Middle frontal gyrus (tissue), 1 donor: ENCODE results near the gene MAP4.
"Not testable (repeated sequence)": the region's sequence is repeated elsewhere in the genome, so short reads cannot be mapped to it uniquely, and the experiment has no call there.

Experiments used
- DNase-seq: peaks from one replicate; pipeline ENCODE4 v3.0.0-alpha.2; 2015; ENCODE audit warnings: low spot score; ENCODE audit errors: extremely low spot score

The MAP4 gene

DNA sequence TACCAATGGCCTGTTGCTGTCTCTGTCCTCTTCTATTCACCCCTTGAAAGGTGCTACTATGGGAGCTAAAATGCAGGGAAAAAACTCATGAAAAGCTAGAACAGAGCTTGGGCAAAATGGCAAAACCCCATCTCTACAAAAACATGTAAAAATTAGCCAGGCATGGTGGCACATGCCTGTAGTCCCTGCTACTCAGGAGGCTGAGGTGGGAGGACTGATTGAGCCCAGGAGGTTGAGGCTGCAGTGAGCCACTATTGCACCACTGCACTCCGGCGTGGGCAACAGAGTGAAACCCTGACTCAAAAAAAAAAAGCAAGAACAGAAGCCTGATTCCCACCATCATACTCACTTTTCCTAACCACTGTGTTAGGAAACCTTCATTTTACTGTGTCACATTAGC lies 1.9 kb downstream of the MAP4 start:
- no peak for DNase-seq

DNA sequence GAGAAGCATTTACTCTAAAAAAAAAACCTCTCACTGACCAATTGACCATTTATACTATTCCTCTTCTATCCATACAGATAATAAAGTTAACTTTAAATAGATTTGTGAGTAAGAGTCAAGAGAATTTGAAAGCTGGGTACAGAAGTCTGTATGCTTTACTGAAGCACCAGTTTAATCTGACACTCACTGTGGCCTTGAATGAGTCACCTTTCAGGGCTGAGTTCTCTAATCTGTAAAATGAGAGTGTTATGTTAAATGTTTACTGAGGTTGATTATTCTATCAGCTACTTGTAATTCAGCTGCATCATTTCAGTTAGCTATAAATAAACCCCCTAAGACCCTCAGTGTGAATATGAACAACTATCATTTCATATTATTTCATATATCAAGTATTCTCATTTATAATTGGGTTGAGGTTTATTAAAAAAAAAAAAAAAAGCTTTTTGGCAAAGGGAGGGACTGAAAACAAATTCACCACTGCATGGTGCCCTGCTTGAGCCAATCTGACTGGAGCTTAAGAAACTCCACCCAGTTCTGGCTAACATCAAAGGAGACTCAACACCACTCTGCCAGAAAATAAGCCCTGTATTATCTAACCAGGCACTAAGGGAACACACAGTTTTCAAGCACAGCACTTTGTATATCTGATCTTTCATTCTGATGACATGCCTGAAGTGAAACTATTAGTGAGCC lies 2.8 kb downstream of the MAP4 start:
- DNase-seq, result no peak

DNA sequence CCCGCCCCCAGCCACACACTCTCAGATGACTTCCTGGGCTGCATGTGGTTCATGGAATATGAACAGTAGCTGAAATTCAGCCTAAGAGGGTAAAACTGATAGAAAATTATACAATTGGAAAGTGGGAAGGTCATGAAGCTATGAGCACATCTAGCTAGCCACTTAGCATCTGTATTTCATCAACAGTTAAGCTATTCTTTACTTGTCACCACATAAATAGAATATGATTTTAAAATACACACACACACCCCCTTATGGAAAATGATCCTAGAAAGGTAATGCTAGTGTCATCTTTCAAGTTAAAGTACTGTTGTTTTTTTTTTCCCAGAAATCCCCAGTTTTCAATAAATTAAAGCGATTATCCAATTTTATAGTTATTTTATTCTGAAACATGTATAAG lies 3.6 kb downstream of the MAP4 start:
- no peak for DNase-seq

DNA sequence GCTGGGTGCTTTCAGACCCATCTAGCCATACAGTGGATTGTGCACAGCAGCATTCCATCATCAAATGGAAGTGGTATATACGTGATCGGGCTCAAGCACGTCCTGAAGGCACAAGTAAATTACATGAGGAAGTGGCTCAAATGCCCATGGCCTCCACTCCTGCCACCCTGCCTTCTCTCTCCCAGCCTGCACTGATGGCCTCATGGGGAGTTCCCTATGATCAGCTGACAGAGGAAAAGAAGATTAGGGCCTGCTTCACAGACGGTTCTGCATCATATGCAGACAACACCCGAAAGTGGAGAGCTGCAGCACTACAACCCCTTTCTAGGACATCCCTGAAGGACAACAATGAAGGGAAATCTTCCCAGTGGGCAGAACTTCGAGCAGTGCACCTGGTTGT lies 8.2 kb downstream of the MAP4 start:
- not testable (repeated sequence) for DNase-seq

DNA sequence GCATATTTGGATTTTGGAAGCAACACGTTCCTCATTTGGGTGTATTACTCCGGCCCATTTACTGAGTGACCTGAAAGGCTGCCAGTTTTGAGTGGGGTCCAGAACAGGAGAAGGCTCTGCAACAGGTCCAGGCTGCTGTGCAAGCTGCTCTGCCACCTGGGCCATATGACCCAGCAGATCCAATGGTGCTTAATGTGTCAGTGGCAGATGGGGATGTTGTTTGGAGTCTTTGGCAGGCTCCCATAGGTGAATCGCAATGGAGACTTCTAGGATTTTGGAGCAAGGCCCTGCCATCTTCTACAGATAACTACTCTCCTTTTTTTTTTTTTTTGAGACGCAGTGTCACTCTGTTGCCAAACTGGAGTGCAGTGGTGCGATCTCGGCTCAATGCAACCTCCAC lies 8.9 kb downstream of the MAP4 start:
- DNase-seq, result not testable (repeated sequence)

DNA sequence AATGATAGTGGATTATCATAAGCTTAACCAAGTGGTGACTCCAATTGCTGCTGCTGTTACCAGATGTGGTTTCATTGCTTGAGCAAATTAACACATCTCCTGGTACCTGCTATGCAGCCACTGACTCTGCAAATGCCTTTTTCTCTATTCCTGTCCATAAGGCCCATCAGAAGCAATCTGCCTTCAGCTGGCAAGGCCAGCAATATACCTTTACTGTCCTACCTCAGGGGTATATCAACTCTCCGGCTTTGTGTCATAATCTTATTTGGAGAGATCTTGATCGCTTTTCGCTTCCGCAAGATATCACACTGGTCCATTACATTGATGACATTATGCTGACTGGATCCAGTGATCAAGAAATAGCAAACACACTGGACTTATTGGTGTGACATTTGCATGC lies 9.4 kb downstream of the MAP4 start:
- not testable (repeated sequence) for DNase-seq

DNA sequence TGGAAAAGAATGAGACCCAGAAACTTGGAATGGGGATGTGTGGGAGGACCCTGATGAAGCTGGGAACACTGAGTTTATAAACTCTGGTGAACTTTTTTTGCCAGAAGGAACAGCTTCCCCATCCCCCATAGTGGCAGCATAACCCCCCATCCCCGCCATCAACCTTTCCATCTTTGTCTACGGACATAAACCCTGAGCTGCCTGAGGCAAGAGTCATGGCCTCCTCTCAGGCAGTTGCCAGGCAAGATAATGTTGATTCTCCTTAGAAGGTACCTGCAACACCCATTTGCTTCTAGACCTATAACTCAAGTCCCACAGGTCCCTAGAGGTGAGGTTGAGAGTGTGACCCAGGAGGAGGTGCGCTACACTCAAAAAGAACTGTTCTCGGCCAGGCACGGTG lies 11.5 kb downstream of the MAP4 start:
- DNase-seq, result no peak

DNA sequence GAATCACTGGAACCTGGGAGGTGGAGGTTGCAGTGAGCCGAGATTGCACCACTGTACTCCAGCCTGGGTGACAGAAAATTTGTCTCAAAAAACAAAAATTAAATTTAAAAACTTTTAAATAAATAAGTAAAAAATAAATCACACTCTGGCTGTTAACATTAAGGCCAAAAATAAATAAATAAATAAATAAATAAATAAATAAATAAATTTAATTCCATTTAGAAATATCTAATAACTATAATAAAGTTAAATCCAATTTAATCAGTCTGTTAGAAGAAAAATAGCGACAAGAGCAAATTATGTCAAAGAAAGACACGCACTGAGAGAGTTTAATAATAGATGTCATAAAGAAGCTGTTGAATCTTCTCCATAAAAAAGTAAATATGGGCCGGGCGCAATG lies 13.4 kb downstream of the MAP4 start:
- DNase-seq, result no peak

DNA sequence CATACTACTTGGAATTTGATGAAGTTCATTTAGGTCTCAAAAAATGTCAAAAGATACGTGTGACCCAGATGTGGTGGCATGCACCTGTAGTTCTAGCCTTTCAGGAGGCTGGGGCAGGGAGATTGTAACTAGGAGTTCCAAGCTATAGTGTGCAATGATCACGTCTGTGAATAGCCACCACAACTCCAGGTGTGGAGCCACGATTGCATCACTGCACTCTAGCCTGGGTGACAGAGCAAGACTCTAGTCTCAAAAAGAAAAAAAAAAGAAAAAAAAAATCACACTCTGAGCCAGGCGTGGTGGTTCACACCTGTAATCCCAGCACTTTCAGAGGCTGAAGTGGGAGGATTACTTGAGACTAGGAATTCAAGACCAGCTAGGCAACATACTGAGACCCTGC lies 14.2 kb downstream of the MAP4 start:
- DNase-seq, result no peak

DNA sequence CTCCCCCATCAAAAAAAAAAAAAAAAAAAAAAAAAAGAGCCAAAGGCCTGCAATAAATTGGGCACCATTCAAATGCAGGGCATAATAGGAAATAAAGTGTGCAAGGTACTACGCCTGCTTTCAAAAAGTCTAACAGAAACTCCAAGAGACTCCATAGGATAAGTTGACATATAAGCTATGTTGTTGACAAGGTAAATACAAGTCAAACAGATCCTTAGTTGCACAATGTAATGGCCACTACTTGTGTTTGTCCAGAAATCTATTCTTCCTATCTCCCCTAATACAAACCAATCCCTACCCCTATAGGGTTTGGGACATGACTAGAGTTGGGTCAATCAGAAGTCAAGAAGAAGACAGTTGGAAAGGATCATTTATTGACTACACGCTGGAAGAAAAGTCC lies 16.0 kb downstream of the MAP4 start:
- DNase-seq, result no peak

DNA sequence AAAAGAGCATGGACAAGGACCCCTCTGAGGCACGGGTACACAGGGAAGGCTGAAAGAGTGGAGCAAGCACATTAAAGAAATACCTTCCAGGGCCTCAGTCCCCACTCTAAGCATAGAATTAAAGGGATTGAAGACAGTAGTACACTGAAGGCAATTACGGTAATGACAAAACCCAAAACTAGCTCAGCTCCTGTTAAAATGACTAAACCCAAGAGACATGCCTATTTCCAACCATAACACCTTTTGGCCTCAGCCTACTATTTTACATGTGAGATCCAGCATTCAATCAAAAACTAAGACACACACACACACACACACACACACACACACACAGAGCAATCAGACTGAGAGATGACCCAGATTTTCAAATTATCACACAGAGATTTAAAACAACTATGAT lies 19.8 kb downstream of the MAP4 start:
- no peak for DNase-seq

DNA sequence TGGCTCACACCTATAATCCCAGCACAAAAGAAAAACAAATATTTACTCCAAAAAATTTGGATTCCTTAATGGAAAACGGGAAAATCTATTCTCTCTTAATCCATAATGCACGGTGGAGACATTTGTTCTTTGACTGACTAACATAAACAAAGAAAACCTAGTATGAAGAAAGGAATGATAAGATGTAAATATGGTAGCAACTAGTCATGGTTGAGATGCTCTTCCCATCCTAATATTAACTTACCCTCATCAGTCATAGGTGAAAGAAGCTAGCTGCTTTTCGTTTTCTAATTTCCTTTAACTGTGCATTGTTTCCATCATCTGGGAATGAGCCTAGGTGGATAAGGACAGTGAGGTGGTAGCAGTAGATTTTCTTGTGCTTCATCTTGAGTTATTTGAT lies 22.0 kb downstream of the MAP4 start:
- DNase-seq, result no peak

DNA sequence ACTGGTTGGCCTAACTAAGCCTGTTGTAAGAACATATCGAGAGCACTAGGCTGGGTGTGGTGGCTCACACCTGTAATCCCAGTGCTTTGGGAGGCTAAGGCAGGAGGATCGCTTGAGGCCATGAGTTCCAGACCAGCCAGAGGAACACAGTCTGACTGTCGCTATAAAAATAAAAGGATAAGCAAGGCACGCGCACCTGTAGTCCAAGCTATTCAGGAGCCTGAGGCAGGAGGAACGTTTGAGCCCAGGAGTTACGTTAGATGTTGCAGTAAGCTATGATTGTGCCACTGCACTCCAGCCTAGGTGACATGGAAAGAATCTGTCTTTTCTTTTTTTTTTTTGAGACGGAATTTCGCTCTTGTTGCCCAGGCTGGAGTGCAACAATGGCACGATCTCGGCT lies 24.9 kb downstream of the MAP4 start:
- no peak for DNase-seq

DNA sequence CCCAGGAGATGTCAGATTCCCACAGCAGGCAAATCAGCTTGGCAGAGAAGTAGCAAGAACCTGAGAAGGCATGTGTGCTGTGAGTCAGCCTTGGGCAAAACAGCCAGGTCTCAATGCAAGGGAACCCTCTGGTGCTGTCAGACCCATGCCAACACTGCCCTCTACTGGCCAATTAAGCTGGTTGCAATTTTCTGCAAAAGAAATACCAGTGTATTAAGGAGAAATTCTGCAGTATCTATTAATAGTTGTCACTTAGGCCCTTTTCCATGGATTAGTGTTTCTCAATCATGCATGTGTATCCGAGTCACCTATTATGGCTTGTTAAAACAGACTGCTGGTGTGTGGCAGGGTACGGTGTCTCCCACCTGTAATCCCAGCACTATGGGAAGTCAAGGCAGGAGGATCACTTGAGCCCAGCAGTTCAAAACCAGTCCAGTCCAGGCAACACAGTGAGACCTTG lies 26.2 kb downstream of the MAP4 start:
- DNase-seq, result peak; percentile 79

DNA sequence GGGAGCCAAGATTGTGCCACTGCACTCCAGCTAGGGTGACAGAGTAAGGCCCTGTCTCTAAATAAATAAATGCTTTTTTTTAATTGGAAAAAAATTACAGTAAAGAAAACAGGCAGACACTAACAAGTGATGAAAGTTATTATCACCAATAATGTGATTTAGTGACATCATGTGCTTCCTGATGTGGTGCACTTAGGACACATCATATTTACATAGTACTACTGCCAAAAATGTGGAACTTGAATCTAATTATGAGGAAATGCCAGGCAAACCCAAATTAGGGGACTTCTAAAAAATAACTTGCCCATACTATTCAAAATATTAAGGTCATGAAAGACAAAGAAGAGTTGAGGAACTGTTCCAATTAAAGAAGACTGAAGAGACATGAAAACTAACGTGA lies 30.8 kb downstream of the MAP4 start:
- no peak for DNase-seq

DNA sequence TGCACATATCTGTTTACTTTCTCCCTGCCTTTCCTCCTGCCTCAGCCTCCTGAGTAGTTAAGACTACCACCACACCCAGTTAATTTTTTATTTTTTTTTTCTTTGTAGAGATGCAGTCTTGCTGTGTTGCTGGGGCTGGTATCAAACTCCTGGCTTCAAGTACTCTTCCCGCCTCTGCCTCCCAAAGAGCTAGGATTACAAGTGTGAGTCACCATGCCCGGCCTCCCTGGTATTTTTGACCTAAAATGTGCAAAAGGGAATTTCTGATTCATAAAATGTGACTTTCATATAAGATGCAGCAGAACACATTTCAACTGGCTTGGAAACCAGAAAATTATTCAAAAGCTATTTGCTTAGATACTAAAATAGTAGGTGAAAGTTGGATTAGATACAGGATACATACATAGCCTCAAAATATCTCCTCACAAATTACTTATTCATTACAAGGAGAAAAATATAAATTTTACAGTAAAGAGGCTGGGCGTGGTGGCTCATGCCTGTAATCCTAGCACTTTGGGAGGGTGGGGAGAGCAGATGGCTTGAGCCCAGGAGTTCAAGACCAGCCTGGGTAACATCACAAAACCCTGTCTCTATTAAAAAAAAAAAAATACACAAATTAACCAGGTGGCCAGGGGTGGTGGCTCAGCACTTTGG lies 32.0 kb downstream of the MAP4 start:
- no peak for DNase-seq

DNA sequence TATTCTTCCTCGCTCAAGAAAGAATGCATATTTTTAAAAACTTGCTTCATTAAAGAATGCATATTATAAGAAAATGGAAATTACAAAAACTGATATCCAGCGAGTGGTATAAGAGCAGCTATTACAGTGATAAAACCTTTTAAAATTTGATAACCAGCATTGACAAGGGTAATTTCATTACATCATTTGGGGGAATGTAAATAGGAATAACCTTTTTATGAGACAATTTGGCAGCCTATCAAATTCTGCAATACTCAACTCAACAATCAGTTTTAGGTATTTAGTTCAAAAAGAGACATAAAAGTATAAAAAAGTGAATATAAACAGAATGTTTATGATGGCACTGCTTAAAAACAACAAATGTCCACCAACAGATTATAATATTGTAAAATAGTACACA lies 35.4 kb downstream of the MAP4 start:
- no peak for DNase-seq

DNA sequence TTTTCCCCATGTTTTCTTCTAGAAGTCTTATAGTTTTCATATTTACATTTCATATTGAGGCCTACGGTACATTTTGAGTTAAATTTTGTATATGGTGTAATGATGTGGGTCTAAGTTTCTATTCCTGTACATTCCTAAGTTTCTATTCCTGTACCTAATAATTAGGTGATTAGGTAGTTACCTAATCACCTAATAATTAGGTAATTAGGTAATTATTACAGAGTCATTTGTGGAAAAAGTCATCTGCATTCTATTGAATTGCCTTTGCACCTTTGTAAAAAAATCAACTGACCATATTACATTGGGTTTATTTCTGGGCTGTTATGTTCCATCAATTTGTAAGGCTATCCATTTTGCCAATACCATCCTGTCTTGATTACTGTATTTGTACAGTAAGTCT lies 37.1 kb downstream of the MAP4 start:
- no peak for DNase-seq

DNA sequence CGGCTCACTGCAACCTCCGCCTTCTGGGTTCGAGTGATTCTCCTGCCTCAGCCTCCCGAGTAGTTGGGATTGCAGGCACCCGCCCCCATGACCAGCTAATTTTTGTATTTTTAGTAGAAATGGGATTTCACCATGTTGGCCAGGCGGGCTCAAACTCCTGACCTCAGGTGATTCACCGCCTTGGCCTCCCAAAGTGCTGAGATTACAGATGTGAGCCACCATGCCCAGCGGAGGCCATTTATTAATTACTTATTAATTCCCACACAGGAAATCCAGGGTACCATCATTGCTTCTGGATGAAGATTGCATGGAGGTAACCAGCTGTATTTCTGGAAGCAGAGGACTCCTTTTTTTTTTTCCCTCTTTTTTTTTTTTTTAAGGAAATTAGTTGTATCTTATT lies 37.8 kb downstream of the MAP4 start:
- no peak for DNase-seq

DNA sequence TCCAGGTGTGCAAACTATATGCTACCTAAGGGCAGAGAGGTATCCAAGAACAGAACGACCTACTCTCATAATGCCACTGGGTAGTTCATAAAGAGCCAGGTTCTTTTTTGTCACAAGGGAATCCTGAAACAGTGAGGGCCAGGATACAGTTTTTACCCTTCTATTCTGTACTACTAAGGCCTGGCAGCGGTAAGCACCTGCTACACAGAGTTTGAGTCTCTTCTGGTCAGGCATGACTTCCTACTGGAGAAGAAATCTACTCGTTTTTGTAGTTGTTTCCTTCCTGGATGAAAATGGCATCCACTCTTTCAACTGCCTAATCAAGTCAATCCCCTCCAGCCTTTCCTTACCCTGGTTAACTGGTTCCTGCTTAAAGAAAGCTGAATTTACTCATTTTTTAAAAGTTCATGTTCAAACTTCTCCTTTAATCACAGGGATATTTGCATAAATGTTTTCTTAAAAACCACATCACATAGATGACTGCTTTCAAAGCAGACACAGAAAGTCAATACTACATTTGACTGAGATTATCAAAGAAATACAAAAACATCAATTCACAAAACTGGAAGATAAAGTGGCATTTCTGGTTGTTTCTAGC lies 40.0 kb downstream of the MAP4 start:
- DNase-seq, result no peak

DNA sequence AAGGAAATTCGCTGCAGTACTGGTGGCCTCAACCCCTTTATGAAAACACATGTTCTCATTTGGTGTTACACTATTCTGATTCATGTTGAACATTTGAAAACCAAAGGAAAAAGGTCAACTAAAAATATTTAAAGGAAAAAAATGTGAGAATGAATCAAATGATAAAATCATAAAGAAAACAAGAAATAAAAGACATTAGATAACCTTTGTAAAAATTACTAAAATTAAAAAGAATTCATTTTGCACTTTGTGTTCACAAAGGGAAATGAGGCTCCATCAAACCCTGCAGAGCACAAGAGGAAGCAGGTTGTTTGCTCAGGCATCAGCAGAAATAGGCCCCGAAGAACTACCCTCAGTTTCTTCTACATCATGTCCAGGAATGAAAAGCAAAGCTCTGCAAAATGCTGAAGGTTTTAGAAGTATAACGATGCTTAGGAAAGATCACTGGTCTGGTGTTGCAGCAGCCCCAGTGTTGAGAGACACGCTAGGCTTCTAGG lies 41.2 kb downstream of the MAP4 start:
- DNase-seq, result no peak

DNA sequence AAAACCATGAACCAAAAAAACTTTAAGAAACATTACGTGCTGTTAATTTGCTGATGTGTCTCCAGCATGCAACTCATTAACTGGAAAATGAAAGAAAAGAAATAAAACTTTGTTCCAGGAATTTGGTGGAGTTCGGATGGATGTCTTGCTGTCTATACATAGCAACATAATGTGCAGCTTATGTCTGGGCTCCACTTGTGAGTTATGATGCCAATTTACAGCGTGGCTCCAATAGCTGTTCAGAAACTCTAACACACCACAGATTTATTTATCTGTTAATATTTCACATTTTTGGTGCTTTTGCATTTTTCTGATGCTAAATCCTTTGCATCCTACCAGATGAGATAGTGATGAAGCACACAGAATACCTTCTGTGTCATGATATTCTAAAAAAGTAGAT lies 45.1 kb downstream of the MAP4 start:
- DNase-seq, result no peak

DNA sequence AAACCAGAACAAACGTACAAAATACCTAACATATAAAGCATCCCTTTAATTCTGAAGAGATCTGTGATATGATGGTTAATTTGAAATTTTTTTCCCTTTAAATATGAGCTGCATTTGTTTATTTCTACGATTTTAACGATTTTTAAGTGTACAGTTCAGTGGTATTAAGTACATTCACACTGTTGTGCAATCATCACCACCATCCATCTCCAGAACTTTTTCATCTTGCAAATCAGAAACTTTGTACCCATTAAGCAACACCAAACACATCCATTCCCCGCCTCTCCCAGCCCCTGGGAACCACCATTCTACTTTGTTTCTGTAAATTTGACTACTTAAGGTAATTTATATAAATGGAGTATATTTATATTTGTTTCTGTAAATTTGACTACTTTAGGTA lies 51.5 kb downstream of the MAP4 start:
- DNase-seq, result no peak
